ENCODE data around the gene ERFE.

DNA sequence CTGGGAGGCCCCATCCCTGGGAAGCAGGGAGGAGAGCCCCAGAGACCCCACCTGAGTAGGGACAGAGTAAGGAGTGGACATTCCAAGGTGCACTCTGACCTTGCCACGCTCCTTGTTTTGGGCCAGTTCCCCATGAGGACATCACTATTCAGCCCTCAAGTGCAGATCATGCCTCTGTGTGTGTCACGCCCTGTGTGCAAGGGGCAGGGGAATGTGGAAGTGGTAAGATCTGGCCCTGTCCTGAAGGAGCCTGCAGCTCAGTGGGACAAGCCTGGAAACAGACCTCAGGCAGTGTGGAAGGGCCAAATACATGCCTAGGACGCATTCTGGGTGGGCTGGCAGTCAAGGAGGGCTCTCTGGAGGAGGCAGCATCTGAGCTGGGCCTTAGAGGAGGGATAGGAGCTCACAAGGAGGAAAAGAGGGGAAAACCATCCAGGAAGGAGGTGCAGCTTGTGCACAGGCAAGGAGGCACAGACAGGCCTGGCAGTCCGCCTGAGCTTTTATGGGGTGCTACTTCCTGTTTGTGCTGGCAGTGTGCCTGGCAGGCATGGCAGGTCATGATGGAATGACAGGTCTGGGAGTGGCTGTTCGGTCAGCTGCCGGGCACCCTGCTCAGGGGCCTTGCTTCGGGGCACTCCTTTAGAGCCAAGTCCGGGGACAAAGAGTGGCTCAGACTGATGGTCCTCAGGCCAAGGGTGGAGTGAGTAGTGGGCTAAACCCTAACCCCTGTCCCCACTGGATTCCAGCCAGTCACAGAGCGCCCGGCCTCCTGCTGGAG, 17.0 kb upstream of the ERFE start:
- TF ChIP-seq ZFX (CRISPR knock-in tag; IDR thresholded peaks at IDR 0.05) (no peak), NR2C2 (CRISPR knock-in tag; IDR thresholded peaks at IDR 0.05) (no peak), NR2C2 (tag; IDR thresholded peaks at IDR 0.05) (no peak)
- TF ChIP-seq, protein P1, sequence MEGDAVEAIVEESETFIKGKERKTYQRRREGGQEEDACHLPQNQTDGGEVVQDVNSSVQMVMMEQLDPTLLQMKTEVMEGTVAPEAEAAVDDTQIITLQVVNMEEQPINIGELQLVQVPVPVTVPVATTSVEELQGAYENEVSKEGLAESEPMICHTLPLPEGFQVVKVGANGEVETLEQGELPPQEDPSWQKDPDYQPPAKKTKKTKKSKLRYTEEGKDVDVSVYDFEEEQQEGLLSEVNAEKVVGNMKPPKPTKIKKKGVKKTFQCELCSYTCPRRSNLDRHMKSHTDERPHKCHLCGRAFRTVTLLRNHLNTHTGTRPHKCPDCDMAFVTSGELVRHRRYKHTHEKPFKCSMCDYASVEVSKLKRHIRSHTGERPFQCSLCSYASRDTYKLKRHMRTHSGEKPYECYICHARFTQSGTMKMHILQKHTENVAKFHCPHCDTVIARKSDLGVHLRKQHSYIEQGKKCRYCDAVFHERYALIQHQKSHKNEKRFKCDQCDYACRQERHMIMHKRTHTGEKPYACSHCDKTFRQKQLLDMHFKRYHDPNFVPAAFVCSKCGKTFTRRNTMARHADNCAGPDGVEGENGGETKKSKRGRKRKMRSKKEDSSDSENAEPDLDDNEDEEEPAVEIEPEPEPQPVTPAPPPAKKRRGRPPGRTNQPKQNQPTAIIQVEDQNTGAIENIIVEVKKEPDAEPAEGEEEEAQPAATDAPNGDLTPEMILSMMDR (IDR thresholded peaks at IDR 0.05 in 2 of 3, conservative IDR thresholded peaks at IDR 0.05 in 1 of 3; ENCODE audit: insufficient read depth in 2 of 3, low read depth in 1 of 3, low read length in 3 of 3): no peak

Measured in K562 (cell line).